ENCODE measurements around the gene TCF12.

The TCF12 gene

GRCh38 chr15:57165992-57166391 lies 247.5 kb downstream of the TCF12 start:
- H3K9me3 ChIP-seq (ENCODE audit: insufficient read depth, low read depth, low read length), result no peaks in the 10 kb centered on the region
- no peak overlapping the region for H3K4me3 ChIP-seq (ENCODE audit: low read length, poor library complexity, severe bottlenecking)

DNA sequence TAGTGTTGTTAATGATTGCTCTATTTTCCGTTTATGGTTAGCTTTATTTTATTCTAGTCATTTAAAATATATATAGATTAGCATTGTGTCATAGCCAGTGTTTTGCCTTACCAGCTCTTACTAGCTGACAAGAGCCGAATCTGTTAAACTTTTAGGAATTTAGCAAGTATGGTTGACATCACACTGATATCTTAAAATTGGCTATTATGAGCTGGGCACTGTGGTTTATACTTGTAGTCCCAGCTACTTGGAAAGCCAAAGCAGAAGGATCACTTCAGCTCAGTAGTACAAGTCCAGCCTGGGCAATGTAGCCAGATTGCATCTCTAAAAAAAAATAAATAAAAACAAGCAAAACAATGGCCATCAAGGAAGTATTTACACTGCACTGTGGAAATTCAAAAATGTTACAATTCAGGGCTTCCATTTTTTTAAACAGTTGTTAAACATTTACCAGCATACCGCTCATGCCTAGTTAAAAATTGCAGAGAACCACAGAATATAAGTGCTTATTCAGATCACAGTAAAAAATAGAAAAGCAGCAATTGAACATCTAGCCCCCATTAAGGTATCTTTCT lies 249.5 kb downstream of the TCF12 start:
- no peak overlapping the region for H3K4me3 ChIP-seq (ENCODE audit: low read length, poor library complexity, severe bottlenecking)
- no peak overlapping the region for H2AFZ ChIP-seq (ENCODE audit: low read length)
- H3K4me1 ChIP-seq (ENCODE audit: insufficient read depth, low read length, poor library complexity, severe bottlenecking), result no peaks in the 10 kb centered on the region
- H3K27me3 ChIP-seq (ENCODE audit: insufficient read depth, low read length, poor library complexity, severe bottlenecking), result no peaks in the 10 kb centered on the region
- no peak overlapping the region for H3K9ac ChIP-seq (ENCODE audit: low read depth, low read length, poor library complexity, severe bottlenecking)
- H3K9me2 ChIP-seq (replicated peaks; ENCODE audit: low read depth, low read length), result no peaks in the 10 kb centered on the region
- H3K9me3 ChIP-seq (ENCODE audit: insufficient read depth, low read depth, low read length), result no peaks in the 10 kb centered on the region
- H4K20me1 ChIP-seq (ENCODE audit: insufficient read depth, low read length, poor library complexity, severe bottlenecking), result no peaks in the 10 kb centered on the region
- TF ChIP-seq EZH2phosphoT487 (IDR thresholded peaks at IDR 0.05; ENCODE audit: borderline replicate concordance) (no peak), CTCF (conservative IDR thresholded peaks at IDR 0.05; ENCODE audit: low read length) (no peak)
- H3K36me3 ChIP-seq (ENCODE audit: insufficient read depth, low read length), result peaks cover 24% of the 10 kb centered on the region; the same call in 1 of the 2 replicates
- no peaks in the 10 kb centered on the region for H3F3A ChIP-seq (ENCODE audit: low read depth)
- no peak overlapping the region for H3K4me2 ChIP-seq (ENCODE audit: low read depth, low read length, poor library complexity, severe bottlenecking)
- H3K79me2 ChIP-seq (ENCODE audit: insufficient read depth, low read length), result no peaks in the 10 kb centered on the region

More at GRCh38 chr15:57165992-57166391, 247.5 kb downstream of the TCF12 start:
- Histone ChIP-seq H4K20me1 (ENCODE audit: insufficient read depth, low read length, poor library complexity, severe bottlenecking) (no peaks in the 10 kb centered on the region), H2AFZ (ENCODE audit: low read length) (no peak overlapping the region), H3K27me3 (ENCODE audit: insufficient read depth, low read length, poor library complexity, severe bottlenecking) (no peaks in the 10 kb centered on the region), H3K4me2 (ENCODE audit: low read depth, low read length, poor library complexity, severe bottlenecking) (no peak overlapping the region), H3K36me3 (ENCODE audit: insufficient read depth, low read length) (peaks cover 24% of the 10 kb centered on the region; the same call in 1 of the 2 replicates), H3K9me2 (replicated peaks; ENCODE audit: low read depth, low read length) (no peaks in the 10 kb centered on the region), H3K9ac (ENCODE audit: low read depth, low read length, poor library complexity, severe bottlenecking) (no peak overlapping the region), H3K79me2 (ENCODE audit: insufficient read depth, low read length) (no peaks in the 10 kb centered on the region), H3F3A (ENCODE audit: low read depth) (no peaks in the 10 kb centered on the region), H3K4me1 (ENCODE audit: insufficient read depth, low read length, poor library complexity, severe bottlenecking) (no peaks in the 10 kb centered on the region)
- no peak for TF ChIP-seq CTCF (conservative IDR thresholded peaks at IDR 0.05; ENCODE audit: low read length)
- no peak for TF ChIP-seq EZH2phosphoT487 (IDR thresholded peaks at IDR 0.05; ENCODE audit: borderline replicate concordance)

DNA sequence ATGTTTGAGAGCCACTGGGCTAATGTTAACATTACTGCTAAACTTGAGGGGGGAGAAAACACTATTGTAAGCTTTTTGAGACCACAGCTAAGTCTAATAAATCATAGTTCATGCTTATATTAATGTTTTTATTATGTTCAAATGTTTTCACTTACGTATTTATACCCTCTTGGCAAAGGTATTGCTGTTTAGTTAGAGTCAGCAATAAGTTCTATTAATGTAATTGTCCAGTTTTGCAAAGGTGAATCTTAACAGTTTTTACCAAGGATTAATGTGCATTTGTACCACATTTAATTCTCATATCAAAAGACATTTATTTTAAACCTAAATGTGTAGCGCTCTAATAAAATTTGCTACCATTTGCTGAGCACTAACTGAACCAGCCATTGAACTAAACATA lies 251.2 kb downstream of the TCF12 start:
- TF ChIP-seq CTCF (conservative IDR thresholded peaks at IDR 0.05; ENCODE audit: low read length) (no peak), EZH2phosphoT487 (IDR thresholded peaks at IDR 0.05; ENCODE audit: borderline replicate concordance) (no peak)
- no peak overlapping the region for H2AFZ ChIP-seq (ENCODE audit: low read length)
- no peaks in the 10 kb centered on the region for H3K79me2 ChIP-seq (ENCODE audit: insufficient read depth, low read length)
- H3K4me1 ChIP-seq (ENCODE audit: insufficient read depth, low read length, poor library complexity, severe bottlenecking), result no peaks in the 10 kb centered on the region
- H3K9me3 ChIP-seq (ENCODE audit: insufficient read depth, low read depth, low read length), result no peaks in the 10 kb centered on the region
- H3K4me3 ChIP-seq (ENCODE audit: low read length, poor library complexity, severe bottlenecking), result no peak overlapping the region
- H3F3A ChIP-seq (ENCODE audit: low read depth), result no peaks in the 10 kb centered on the region
- no peaks in the 10 kb centered on the region for H3K27me3 ChIP-seq (ENCODE audit: insufficient read depth, low read length, poor library complexity, severe bottlenecking)
- H3K9ac ChIP-seq (ENCODE audit: low read depth, low read length, poor library complexity, severe bottlenecking), result no peak overlapping the region
- no peaks in the 10 kb centered on the region for H4K20me1 ChIP-seq (ENCODE audit: insufficient read depth, low read length, poor library complexity, severe bottlenecking)
- H3K9me2 ChIP-seq (replicated peaks; ENCODE audit: low read depth, low read length), result no peaks in the 10 kb centered on the region
- H3K36me3 ChIP-seq (ENCODE audit: insufficient read depth, low read length), result peaks cover 18% of the 10 kb centered on the region; the same call in 1 of the 2 replicates
- H3K4me2 ChIP-seq (ENCODE audit: low read depth, low read length, poor library complexity, severe bottlenecking), result no peak overlapping the region
